ENCODE data around the gene GRB2. TPM values are rescaled to one million over a fixed set of nuclear protein-coding genes. Genes with fewer than 3 reads are reported as not detected.
"Not testable (repeated sequence)": the region's sequence is repeated elsewhere in the genome, so short reads cannot be mapped to it uniquely, and the experiment has no call there.

GRB2 gene
- total RNA-seq, 2 experiments from 2014 or later, result 244 to 308 TPM

- BruUV-seq (replicated peaks), result no TSS peak
- H3K4me2 ChIP-seq (ENCODE audit: low read length), result peak overlapping the region; percentile 100
- H4K20me1 ChIP-seq (ENCODE audit: insufficient read depth, low read length), result peaks cover 12% of the 10 kb centered on the region; the same call in 1 of the 2 replicates
- ChIA-PET POLR2A (interaction anchor here (0.6 to 6.2 kb wide), 15 partner anchors 8 to 228 kb away, joined by 3 to 91 read pairs (median 6); partner anchors contain the start of genes GRB2, MIF4GD and TSEN54), CTCF (ENCODE audit: unreplicated experiment) (interaction anchor here (1.3 to 1.4 kb wide), 3 partner anchors 16 to 57 kb away, joined by 5 to 20 read pairs (median 7); no protein-coding TSS in a partner anchor)
- H3K4me3 ChIP-seq (ENCODE audit: low read depth, low read length, poor library complexity, severe bottlenecking), result peak overlapping the region; percentile 86
- H2AFZ ChIP-seq (ENCODE audit: low read length), result no peak overlapping the region; the same call in 1 of the 2 replicates
- H3K9me2 ChIP-seq (ENCODE audit: insufficient read depth, low read length), result no peaks in the 10 kb centered on the region
- peak overlapping the region; percentile 80 for H3K27ac ChIP-seq (ENCODE audit: low read depth, low read length, poor library complexity, severe bottlenecking)
- peaks cover 49% of the 10 kb centered on the region for H3K36me3 ChIP-seq (ENCODE audit: insufficient read depth, low read length)
- H3K9me3 ChIP-seq (ENCODE audit: low read length), result no peaks in the 10 kb centered on the region
- TF ChIP-seq CTCF (conservative IDR thresholded peaks at IDR 0.05; ENCODE audit: low read length), result no peak
- TF ChIP-seq EZH2phosphoT487 (IDR thresholded peaks at IDR 0.05; ENCODE audit: borderline replicate concordance, low read depth, low read length), result no peak
- H3K4me1 ChIP-seq (ENCODE audit: insufficient read depth, low read length, poor library complexity, severe bottlenecking), result peaks cover 43% of the 10 kb centered on the region
- H3K79me2 ChIP-seq (ENCODE audit: insufficient read depth, low read depth, low read length), result peaks cover 43% of the 10 kb centered on the region
- DNase-seq (ENCODE audit: low spot score), result no peak
- intact Hi-C loops (cut with micrococcal nuclease; ENCODE audit: unreplicated experiment), result loop anchor here (2.0 to 5.0 kb wide), 2 partner anchors 58 to 229 kb away; partner anchors contain the start of genes CASKIN2 and TSEN54
Measured at GRCh38 chr17:75288359-75288758, 117.1 kb downstream of the GRB2 start.

- H3K36me3 ChIP-seq (ENCODE audit: insufficient read depth, low read length), result peaks cover 56% of the 10 kb centered on the region
- H3K4me3 ChIP-seq (ENCODE audit: low read depth, low read length, poor library complexity, severe bottlenecking), result peak overlapping the region; percentile 86
- intact Hi-C loops (cut with micrococcal nuclease; ENCODE audit: unreplicated experiment), result loop anchor here (5.0 kb wide), 1 partner anchor 230 kb away; the partner anchor contains the start of genes CASKIN2 and TSEN54
- peaks cover 44% of the 10 kb centered on the region for H3K79me2 ChIP-seq (ENCODE audit: insufficient read depth, low read depth, low read length)
- peaks cover 12% of the 10 kb centered on the region; the same call in 1 of the 2 replicates for H4K20me1 ChIP-seq (ENCODE audit: insufficient read depth, low read length)
- BruUV-seq (replicated peaks), result no TSS peak
- H2AFZ ChIP-seq (ENCODE audit: low read length), result no peak overlapping the region
- no peaks in the 10 kb centered on the region for H3K9me3 ChIP-seq (ENCODE audit: low read length)
- ChIA-PET CTCF (ENCODE audit: unreplicated experiment) (no interaction called here), POLR2A (interaction anchor here (0.9 kb wide), 1 partner anchor 50 kb away, joined by 4 read pairs; no protein-coding TSS in a partner anchor)
- H3K9me2 ChIP-seq (ENCODE audit: insufficient read depth, low read length), result no peaks in the 10 kb centered on the region
- peak overlapping the region; percentile 9 for H3K27ac ChIP-seq (ENCODE audit: low read depth, low read length, poor library complexity, severe bottlenecking)
- peaks cover 35% of the 10 kb centered on the region for H3K4me1 ChIP-seq (ENCODE audit: insufficient read depth, low read length, poor library complexity, severe bottlenecking)
- H3K4me2 ChIP-seq (ENCODE audit: low read length), result peak overlapping the region; percentile 100
- no peak for DNase-seq (ENCODE audit: low spot score)
- TF ChIP-seq CTCF (conservative IDR thresholded peaks at IDR 0.05; ENCODE audit: low read length), result no peak
- TF ChIP-seq EZH2phosphoT487 (IDR thresholded peaks at IDR 0.05; ENCODE audit: borderline replicate concordance, low read depth, low read length), result no peak
Measured at GRCh38 chr17:75287221-75287620, 118.3 kb downstream of the GRB2 start.

GRCh38 chr17:75285123-75285522 is 120.4 kb downstream of the GRB2 start:
- ChIA-PET POLR2A (interaction anchor here (0.7 to 1.3 kb wide), 3 partner anchors 11 to 379 kb away, joined by 3 to 7 read pairs (median 6); no protein-coding TSS in a partner anchor), CTCF (ENCODE audit: unreplicated experiment) (no interaction called here)
- Histone ChIP-seq H3K27ac (ENCODE audit: low read depth, low read length, poor library complexity, severe bottlenecking) (no peak overlapping the region), H4K20me1 (ENCODE audit: insufficient read depth, low read length) (peaks cover 12% of the 10 kb centered on the region; the same call in 1 of the 2 replicates), H3K9me2 (ENCODE audit: insufficient read depth, low read length) (no peaks in the 10 kb centered on the region), H3K4me2 (ENCODE audit: low read length) (no peak overlapping the region), H2AFZ (ENCODE audit: low read length) (no peak overlapping the region), H3K79me2 (ENCODE audit: insufficient read depth, low read depth, low read length) (peaks cover 44% of the 10 kb centered on the region), H3K9me3 (ENCODE audit: low read length) (no peaks in the 10 kb centered on the region), H3K36me3 (ENCODE audit: insufficient read depth, low read length) (peaks cover 77% of the 10 kb centered on the region), H3K4me3 (ENCODE audit: low read depth, low read length, poor library complexity, severe bottlenecking) (no peak overlapping the region), H3K4me1 (ENCODE audit: insufficient read depth, low read length, poor library complexity, severe bottlenecking) (peaks cover 16% of the 10 kb centered on the region)
- TF ChIP-seq CTCF (conservative IDR thresholded peaks at IDR 0.05; ENCODE audit: low read length) (no peak), EZH2phosphoT487 (IDR thresholded peaks at IDR 0.05; ENCODE audit: borderline replicate concordance, low read depth, low read length) (no peak)
- no TSS peak for BruUV-seq (replicated peaks)
- no peak for DNase-seq (ENCODE audit: low spot score)
- intact Hi-C loops (cut with micrococcal nuclease; ENCODE audit: unreplicated experiment), result loop anchor here (5.0 kb wide), 1 partner anchor 232 kb away; the partner anchor contains the start of genes CASKIN2 and TSEN54

GRCh38 chr17:75280189-75280588 is 125.3 kb downstream of the GRB2 start:
- DNase-seq (ENCODE audit: low spot score); H2AFZ ChIP-seq (ENCODE audit: low read length); H4K20me1 ChIP-seq (ENCODE audit: insufficient read depth, low read length); H3K4me1 ChIP-seq (ENCODE audit: insufficient read depth, low read length, poor library complexity, severe bottlenecking); H3K79me2 ChIP-seq (ENCODE audit: insufficient read depth, low read depth, low read length); BruUV-seq (replicated peaks); H3K9me3 ChIP-seq (ENCODE audit: low read length); H3K4me2 ChIP-seq (ENCODE audit: low read length); intact Hi-C loops (cut with micrococcal nuclease; ENCODE audit: unreplicated experiment); H3K9me2 ChIP-seq (ENCODE audit: insufficient read depth, low read length); H3K27ac ChIP-seq (ENCODE audit: low read depth, low read length, poor library complexity, severe bottlenecking); H3K4me3 ChIP-seq (ENCODE audit: low read depth, low read length, poor library complexity, severe bottlenecking): not testable (repeated sequence)
- ChIA-PET POLR2A (interaction anchor here (1.1 to 1.6 kb wide), 4 partner anchors 9 to 126 kb away, joined by 3 to 6 read pairs (median 4); partner anchors contain the start of gene SLC25A19), CTCF (ENCODE audit: unreplicated experiment) (interaction anchor here (1.0 kb wide), 1 partner anchor 18 kb away, joined by 3 read pairs; the partner anchor contains the start of gene MRPS7)
- H3K36me3 ChIP-seq (ENCODE audit: insufficient read depth, low read length), result peaks cover 90% of the 10 kb centered on the region

Measured in OCI-LY7 (cell line).